ENCODE data around the gene XYLB.

The XYLB gene

GRCh38 chr3:38453913-38454177 lies 107.3 kb downstream of the XYLB start:
- Histone ChIP-seq H3K4me3 (ENCODE audit: low read length) (peak overlapping the region; percentile 87), H3K9me2 (replicated peaks; ENCODE audit: control insufficient read depth, low read length) (no peaks in the 10 kb centered on the region), H3K36me3 (ENCODE audit: control insufficient read depth, low read length) (no peaks in the 10 kb centered on the region), H3K79me2 (ENCODE audit: control insufficient read depth, low read length) (peaks cover 39% of the 10 kb centered on the region), H3K27ac (ENCODE audit: low read depth, low read length) (no peak overlapping the region), H4K20me1 (ENCODE audit: control insufficient read depth, insufficient read depth, low read depth, low read length) (peaks cover 8% of the 10 kb centered on the region; the same call in 1 of the 2 replicates), H3K27me3 (ENCODE audit: control insufficient read depth, low read length) (peaks cover 9% of the 10 kb centered on the region), H3K4me1 (ENCODE audit: control insufficient read depth, low read length) (peaks cover 17% of the 10 kb centered on the region), H3K4me2 (ENCODE audit: low read length) (peak overlapping the region; percentile 90), H3K9me3 (ENCODE audit: control insufficient read depth, insufficient read depth, low read length) (no peaks in the 10 kb centered on the region), H3F3A (ENCODE audit: control insufficient read depth, insufficient read depth) (no peaks in the 10 kb centered on the region)
- TF ChIP-seq EZH2phosphoT487 (IDR thresholded peaks at IDR 0.05; ENCODE audit: borderline replicate concordance, low read length) (no peak), CTCF (IDR thresholded peaks at IDR 0.05; ENCODE audit: low read depth, low read length, poor library complexity, severe bottlenecking) (no peak)

- Histone ChIP-seq H3K79me2 (ENCODE audit: control insufficient read depth, low read length) (peaks cover 44% of the 10 kb centered on the region), H3K9me3 (ENCODE audit: control insufficient read depth, insufficient read depth, low read length) (no peaks in the 10 kb centered on the region), H3K4me2 (ENCODE audit: low read length) (peak overlapping the region; percentile 90), H4K20me1 (ENCODE audit: control insufficient read depth, insufficient read depth, low read depth, low read length) (peaks cover 8% of the 10 kb centered on the region; the same call in 1 of the 2 replicates), H3K27me3 (ENCODE audit: control insufficient read depth, low read length) (peaks cover 9% of the 10 kb centered on the region), H3K9me2 (replicated peaks; ENCODE audit: control insufficient read depth, low read length) (no peaks in the 10 kb centered on the region), H3K27ac (ENCODE audit: low read depth, low read length) (no peak overlapping the region), H3K4me1 (ENCODE audit: control insufficient read depth, low read length) (peaks cover 17% of the 10 kb centered on the region), H3F3A (ENCODE audit: control insufficient read depth, insufficient read depth) (no peaks in the 10 kb centered on the region), H3K4me3 (ENCODE audit: low read length) (peak overlapping the region; percentile 87), H3K36me3 (ENCODE audit: control insufficient read depth, low read length) (no peaks in the 10 kb centered on the region)
- TF ChIP-seq CTCF (IDR thresholded peaks at IDR 0.05; ENCODE audit: low read depth, low read length, poor library complexity, severe bottlenecking) (no peak), EZH2phosphoT487 (IDR thresholded peaks at IDR 0.05; ENCODE audit: borderline replicate concordance, low read length) (no peak)
These were observed 107.7 kb downstream of the XYLB start for GRCh38 chr3:38454178-38454883.

- Histone ChIP-seq H3F3A (ENCODE audit: control insufficient read depth, insufficient read depth) (no peaks in the 10 kb centered on the region), H3K36me3 (ENCODE audit: control insufficient read depth, low read length) (no peaks in the 10 kb centered on the region), H4K20me1 (ENCODE audit: control insufficient read depth, insufficient read depth, low read depth, low read length) (peaks cover 8% of the 10 kb centered on the region; the same call in 1 of the 2 replicates), H3K4me3 (ENCODE audit: low read length) (peak overlapping the region; percentile 87), H3K9me3 (ENCODE audit: control insufficient read depth, insufficient read depth, low read length) (no peaks in the 10 kb centered on the region), H3K79me2 (ENCODE audit: control insufficient read depth, low read length) (peaks cover 51% of the 10 kb centered on the region), H3K4me2 (ENCODE audit: low read length) (peak overlapping the region; percentile 90), H3K27me3 (ENCODE audit: control insufficient read depth, low read length) (peaks cover 9% of the 10 kb centered on the region), H3K4me1 (ENCODE audit: control insufficient read depth, low read length) (peaks cover 17% of the 10 kb centered on the region), H3K9me2 (replicated peaks; ENCODE audit: control insufficient read depth, low read length) (no peaks in the 10 kb centered on the region), H3K27ac (ENCODE audit: low read depth, low read length) (no peak overlapping the region)
- TF ChIP-seq CTCF (IDR thresholded peaks at IDR 0.05; ENCODE audit: low read depth, low read length, poor library complexity, severe bottlenecking) (no peak), EZH2phosphoT487 (IDR thresholded peaks at IDR 0.05; ENCODE audit: borderline replicate concordance, low read length) (0 out of 2 replicates have a peak, but pooled peaks have one; percentile 38)
These were observed 108.5 kb downstream of the XYLB start for GRCh38 chr3:38454884-38455638.

Data from DOHH2 (cell line).